ENCODE results near the gene ARFGAP2.
A peak's percentile ranks its signal among the peaks of the same experiment; 100 is the strongest.

GRCh38 chr11:47177229-47177845 is 658 bp upstream of the ARFGAP2 start:
- no peak for TF ChIP-seq POLR2A (IDR thresholded peaks at IDR 0.05; ENCODE audit: extremely low read depth, insufficient read length)
- peak; percentile 54 for TF ChIP-seq CTCF (IDR thresholded peaks at IDR 0.05; ENCODE audit: low read depth, low read length)
- peak; percentile 57 for TF ChIP-seq MAX (IDR thresholded peaks at IDR 0.05; ENCODE audit: low read depth, low read length)
- TF ChIP-seq MYC (IDR thresholded peaks at IDR 0.05; ENCODE audit: low read depth, low read length): no peak
